Sigmoid colon (tissue), 7 donors: ENCODE data around the gene TBC1D22A. TPM values are rescaled to one million over a fixed set of nuclear protein-coding genes. Genes with fewer than 3 reads are reported as not detected.

ENCODE experiments used
- DNase-seq: peaks from one replicate; pipeline ENCODE4 v3.0.0-alpha.2; 2019
- H3K27ac ChIP-seq, 4 donors: fragments of 200-600 bp; sonication (generic); one replicate each; pipeline ENCODE4 v1.5.1; 2016 to 2019; ENCODE audit warnings: mild to moderate bottlenecking in 1 of 4
- H3K27me3 ChIP-seq, 3 donors: fragments of 200-600 bp; sonication (generic); one replicate each; pipeline ENCODE4 v1.5.1; 2019; ENCODE audit warnings: mild to moderate bottlenecking in 1 of 3
- H3K36me3 ChIP-seq, 4 donors: fragments of 200-600 bp; sonication (generic); one replicate each; pipeline ENCODE4 v1.5.1; 2016 to 2019
- H3K4me1 ChIP-seq, 4 donors: fragments of 200-600 bp; sonication (generic); one replicate each; pipeline ENCODE4 v1.5.1; 2017 to 2019
- H3K4me3 ChIP-seq, 4 donors: fragments of 200-600 bp; sonication (generic); one replicate each; pipeline ENCODE4 v1.5.1; 2017 to 2019; ENCODE audit warnings: mild to moderate bottlenecking in 2 of 4, moderate library complexity in 1 of 4
- H3K9me3 ChIP-seq, 4 donors: fragments of 200-600 bp in 3 of 4; sonication (generic) in 3 of 4; one replicate each; pipeline versions ENCODE4 v1.5.1 to v1.6.1; 2013 to 2019
- EP300 ChIP-seq, 4 donors: sonication (generic); formaldehyde crosslinking; IDR thresholded peaks; one replicate each; pipeline ENCODE4 v1.6.1; 2017; ENCODE audit warnings: antibody characterized with exemption in 4 of 4
- POLR2A ChIP-seq, 2 donors: fragments of 450-650 bp; IDR thresholded peaks; one replicate each; pipeline ENCODE4 v1.6.1; 2016; ENCODE audit warnings: antibody characterized with exemption in 2 of 2, mild to moderate bottlenecking in 2 of 2, moderate library complexity in 2 of 2
- POLR2AphosphoS5 ChIP-seq, 4 donors: sonication (generic); formaldehyde crosslinking; IDR thresholded peaks; one replicate each; pipeline ENCODE4 v1.6.1; 2017; ENCODE audit warnings: antibody characterized with exemption in 4 of 4
- WGBS, 2 donors: extraction: QIAGEN DNeasy Blood & Tissue Kit; methylation state at CpG; one replicate each; pipeline ENCODE4 v1.1.7; 2013; 5-methylcytosine and 5-hydroxymethylcytosine counted together
- intact Hi-C: fragments of 100-400 bp; cut with DNase I; formaldehyde crosslinking; loops from one replicate; pipeline ENCODE4 v1.15.1; 2023
- polyA plus RNA-seq, 3 donors: library from polyadenylated mRNA; stranded (reverse); fragments of 200-250 nt; gene quantifications; one replicate each; pipeline ENCODE4 v1.2.3, GENCODE V29; 2013
- total RNA-seq, 4 donors: library from RNA; depleted of rRNA; stranded (reverse); fragments of >200 nt; gene quantifications; one replicate each; pipeline ENCODE4 v1.1.0, GENCODE V29; 2016
- TF ChIP-seq, protein P1 (sequence below), 4 experiments: fragments of 450-650 bp in 3 of 4; fragments of 200-600 bp in 1 of 4; IDR thresholded peaks; one replicate each; pipeline ENCODE4 v1.5.1; 2016 to 2019; ENCODE audit warnings: antibody characterized with exemption in 4 of 4, mild to moderate bottlenecking in 3 of 4, moderate library complexity in 2 of 4
- donor health status: healthy with polysubstance abuse.
- donor health status: Bipolar disorder and iron deficiency.
- donor health status: healthy.

The TBC1D22A gene
- total and polyA plus RNA-seq, 7 donors = 13.6 to 34.6 (median 14.3) TPM

DNA sequence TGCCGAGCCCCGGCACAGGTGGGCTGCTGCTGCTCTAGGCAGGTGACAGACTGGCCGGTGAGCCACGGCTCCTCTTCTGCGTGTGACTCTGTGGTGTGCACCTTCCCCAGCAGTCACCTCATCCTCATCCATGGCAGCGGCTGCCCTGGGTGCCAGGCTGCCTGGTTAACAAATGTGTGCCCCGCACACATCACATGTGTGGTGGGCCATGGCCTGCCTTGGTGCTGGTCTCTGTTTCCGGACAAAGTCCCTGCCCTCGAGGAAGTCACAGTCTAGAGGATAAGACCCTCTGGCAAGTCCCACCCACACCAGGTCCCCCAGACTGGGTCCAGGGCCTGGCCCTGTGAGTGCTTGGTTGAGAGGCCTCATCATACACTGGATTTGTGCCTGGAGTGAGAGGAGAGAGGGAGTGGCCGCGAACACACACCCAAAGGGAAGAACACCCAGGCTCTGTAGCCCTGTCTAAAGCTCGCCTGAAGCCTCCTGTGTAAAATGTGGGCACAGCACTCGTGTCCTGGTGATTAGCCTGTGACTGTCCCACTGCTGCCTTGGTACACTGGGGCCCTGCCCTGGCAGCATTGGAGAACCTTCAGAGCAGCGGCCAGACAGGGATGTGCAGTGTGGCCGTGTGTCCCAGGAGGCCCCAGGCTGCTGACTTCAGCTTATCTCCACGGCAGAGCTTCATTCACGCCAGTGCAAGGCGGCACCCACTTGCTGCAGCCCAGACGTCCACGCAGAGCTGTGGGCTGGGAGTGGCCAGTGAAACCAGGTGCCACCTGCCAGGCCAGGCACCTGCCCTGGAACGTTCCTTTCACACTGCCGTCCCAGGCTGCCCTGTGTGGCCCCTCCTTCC lies 269.9 kb downstream of the TBC1D22A start:
- WGBS, 2 donors = 38 to 80% methylated on average over 22 of the region's 22 CpGs
- intact Hi-C loops = no loop called here
- Histone ChIP-seq H3K27me3 (no peaks in the 10 kb centered on the region), H3K4me1 (peaks cover 0 to 12% (median 9%) of the 10 kb centered on the region in 4 donors), H3K27ac (peak overlapping the region in 1 of 4 donors; percentile 11), H3K4me3 (no peak overlapping the region), H3K9me3 (no peaks in the 10 kb centered on the region), H3K36me3 (no peaks in the 10 kb centered on the region)
- DNase-seq = peak; percentile 55
- TF ChIP-seq EP300 (IDR thresholded peaks at IDR 0.05) (no peak), POLR2A (IDR thresholded peaks at IDR 0.05) (no peak), POLR2AphosphoS5 (IDR thresholded peaks at IDR 0.05) (no peak)
- TF ChIP-seq, protein P1, sequence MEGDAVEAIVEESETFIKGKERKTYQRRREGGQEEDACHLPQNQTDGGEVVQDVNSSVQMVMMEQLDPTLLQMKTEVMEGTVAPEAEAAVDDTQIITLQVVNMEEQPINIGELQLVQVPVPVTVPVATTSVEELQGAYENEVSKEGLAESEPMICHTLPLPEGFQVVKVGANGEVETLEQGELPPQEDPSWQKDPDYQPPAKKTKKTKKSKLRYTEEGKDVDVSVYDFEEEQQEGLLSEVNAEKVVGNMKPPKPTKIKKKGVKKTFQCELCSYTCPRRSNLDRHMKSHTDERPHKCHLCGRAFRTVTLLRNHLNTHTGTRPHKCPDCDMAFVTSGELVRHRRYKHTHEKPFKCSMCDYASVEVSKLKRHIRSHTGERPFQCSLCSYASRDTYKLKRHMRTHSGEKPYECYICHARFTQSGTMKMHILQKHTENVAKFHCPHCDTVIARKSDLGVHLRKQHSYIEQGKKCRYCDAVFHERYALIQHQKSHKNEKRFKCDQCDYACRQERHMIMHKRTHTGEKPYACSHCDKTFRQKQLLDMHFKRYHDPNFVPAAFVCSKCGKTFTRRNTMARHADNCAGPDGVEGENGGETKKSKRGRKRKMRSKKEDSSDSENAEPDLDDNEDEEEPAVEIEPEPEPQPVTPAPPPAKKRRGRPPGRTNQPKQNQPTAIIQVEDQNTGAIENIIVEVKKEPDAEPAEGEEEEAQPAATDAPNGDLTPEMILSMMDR (IDR thresholded peaks at IDR 0.05) = no peak

DNA sequence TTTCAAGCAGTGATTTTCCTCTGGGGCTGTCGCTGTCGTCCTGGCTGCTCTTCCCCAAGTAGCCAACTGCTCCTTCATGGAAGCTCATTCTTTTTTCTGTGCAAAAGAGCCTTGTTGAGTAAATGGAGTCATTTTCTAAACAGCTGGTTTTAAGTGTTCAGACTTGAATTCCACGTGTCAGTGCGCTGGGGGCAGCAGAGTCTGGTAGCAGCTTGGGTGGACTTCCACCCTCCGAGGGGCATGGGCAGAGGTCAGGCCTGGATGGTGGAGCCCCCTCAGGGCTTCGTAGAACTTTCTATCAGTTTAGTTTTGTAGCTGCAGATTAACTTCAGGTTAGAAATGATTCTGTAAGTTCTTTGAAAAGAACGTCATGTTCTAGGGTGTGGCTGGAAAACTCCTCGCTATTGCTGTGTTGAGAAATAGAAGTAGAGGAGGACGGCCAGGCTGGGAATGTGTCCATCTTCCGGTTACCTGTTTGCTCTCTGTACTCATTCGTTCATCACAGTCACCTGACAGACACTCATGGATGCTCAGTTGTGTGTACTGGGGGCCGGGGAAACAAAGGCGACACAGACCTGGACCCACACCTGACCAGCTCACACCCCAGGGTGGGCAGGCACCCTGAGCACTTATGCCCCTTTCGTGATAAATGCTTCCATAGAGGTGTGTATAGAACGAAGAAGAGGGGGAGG lies 270.7 kb downstream of the TBC1D22A start:
- Histone ChIP-seq H3K9me3 (no peaks in the 10 kb centered on the region), H3K4me1 (peaks cover 0 to 12% (median 9%) of the 10 kb centered on the region in 4 donors), H3K36me3 (no peaks in the 10 kb centered on the region), H3K4me3 (no peak overlapping the region), H3K27ac (peak overlapping the region in 1 of 4 donors; percentile 11), H3K27me3 (no peaks in the 10 kb centered on the region)
- 25 to 69% methylated on average over 15 of the region's 15 CpGs for WGBS, 2 donors
- TF ChIP-seq EP300 (IDR thresholded peaks at IDR 0.05) (no peak), POLR2AphosphoS5 (IDR thresholded peaks at IDR 0.05) (no peak), POLR2A (IDR thresholded peaks at IDR 0.05) (no peak)
- TF ChIP-seq, protein P1 (IDR thresholded peaks at IDR 0.05) = no peak
- intact Hi-C loops = no loop called here
- peak; percentile 36 for DNase-seq

DNA sequence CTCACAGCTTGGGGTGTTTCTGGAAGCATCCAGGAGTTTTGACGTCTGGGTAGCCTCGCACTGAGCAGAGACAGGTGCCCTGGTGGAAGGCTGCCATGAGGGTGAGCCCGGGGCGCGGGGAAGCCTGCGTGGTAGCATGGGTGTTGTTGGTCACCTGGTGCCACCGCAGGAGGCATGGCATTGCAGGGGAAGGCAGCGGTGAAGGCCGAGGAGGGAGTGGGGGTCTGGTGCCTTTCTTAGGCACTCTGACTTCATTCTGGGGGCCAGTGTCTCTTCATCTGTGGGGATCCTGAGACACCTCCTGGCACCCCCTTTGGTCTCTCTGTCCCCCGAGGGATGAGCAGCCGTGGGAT lies 271.2 kb downstream of the TBC1D22A start:
- intact Hi-C loops = no loop called here
- Histone ChIP-seq H3K27me3 (no peaks in the 10 kb centered on the region), H3K36me3 (no peaks in the 10 kb centered on the region), H3K27ac (no peak overlapping the region), H3K4me1 (peaks cover 0 to 12% (median 9%) of the 10 kb centered on the region in 4 donors), H3K4me3 (no peak overlapping the region), H3K9me3 (no peaks in the 10 kb centered on the region)
- peak; percentile 42 for DNase-seq
- 90 to 92% methylated on average over 11 of the region's 11 CpGs for WGBS, 2 donors
- no peak for TF ChIP-seq POLR2A (IDR thresholded peaks at IDR 0.05)
- no peak for TF ChIP-seq POLR2AphosphoS5 (IDR thresholded peaks at IDR 0.05)
- TF ChIP-seq, protein P1 (IDR thresholded peaks at IDR 0.05) = no peak
- no peak for TF ChIP-seq EP300 (IDR thresholded peaks at IDR 0.05)

DNA sequence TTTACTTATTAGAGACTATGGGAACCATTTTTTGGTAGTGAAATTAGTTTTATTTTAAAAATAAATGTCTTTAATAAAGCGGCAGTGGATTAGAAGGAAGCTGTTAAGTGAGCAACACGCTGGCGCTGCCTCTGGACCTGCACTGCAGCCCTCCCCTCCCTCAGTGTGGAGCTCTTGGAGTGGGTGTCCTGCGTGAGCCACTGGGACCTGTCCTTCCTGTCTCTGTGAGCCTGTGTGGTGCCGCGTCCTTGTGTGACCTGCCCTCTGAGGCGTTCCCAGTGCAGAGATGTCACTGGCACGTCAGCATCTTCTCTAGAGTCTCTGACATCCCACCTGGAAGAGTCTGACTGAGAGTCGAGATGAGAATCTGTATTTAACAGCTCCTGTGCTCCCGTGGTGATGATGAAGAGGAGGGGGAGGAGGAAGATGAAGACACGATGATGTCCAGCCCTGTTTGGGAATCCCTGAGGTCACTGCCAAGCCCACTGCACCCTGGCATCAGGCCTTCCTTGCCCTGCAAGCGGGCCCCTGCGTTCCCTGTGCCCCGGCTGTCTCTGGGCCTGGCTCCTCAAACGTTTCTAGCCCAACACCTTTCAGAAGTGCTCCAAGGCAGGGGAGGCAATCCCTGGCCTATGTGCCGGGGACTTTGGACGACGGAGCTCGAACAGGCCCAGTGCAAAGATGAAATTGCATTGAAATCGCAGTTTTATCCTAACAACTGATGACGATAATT lies 271.8 kb downstream of the TBC1D22A start:
- H3K27me3 ChIP-seq = no peaks in the 10 kb centered on the region
- H3K27ac ChIP-seq = no peak overlapping the region
- WGBS, 2 donors = 87 to 89% methylated on average over 21 of the region's 21 CpGs
- peak; percentile 41 for DNase-seq
- peaks cover 0 to 12% (median 9%) of the 10 kb centered on the region in 4 donors for H3K4me1 ChIP-seq
- no peaks in the 10 kb centered on the region for H3K36me3 ChIP-seq
- H3K4me3 ChIP-seq = no peak overlapping the region
- TF ChIP-seq EP300 (IDR thresholded peaks at IDR 0.05) (no peak), POLR2AphosphoS5 (IDR thresholded peaks at IDR 0.05) (no peak), POLR2A (IDR thresholded peaks at IDR 0.05) (no peak)
- TF ChIP-seq, protein P1 (IDR thresholded peaks at IDR 0.05) = no peak
- H3K9me3 ChIP-seq = no peaks in the 10 kb centered on the region
- intact Hi-C loops = no loop called here
